NB4 (cell line): ENCODE results near the gene SEMA4G.

Experiments
- DNase-seq: peaks from one replicate; pipeline ENCODE4 v3.0.0; 2010; ENCODE audit warnings: low read depth
- H3K4me3 ChIP-seq: one replicate; pipeline ENCODE4 v1.5.1; 2011; ENCODE audit warnings: mild to moderate bottlenecking, low read depth, low read length, moderate library complexity
- MYC ChIP-seq: IDR thresholded peaks from 2 replicates; pipeline ENCODE4 v1.6.1; 2011; ENCODE audit warnings: low read depth, low read length
- POLR2A ChIP-seq: IDR thresholded peaks from 2 replicates; pipeline ENCODE4 v1.6.1; 2011; ENCODE audit warnings: mild to moderate bottlenecking; ENCODE audit not compliant: insufficient read length; ENCODE audit errors: extremely low read depth
- TF ChIP-seq, protein P1 (sequence below): IDR thresholded peaks from 2 replicates; pipeline ENCODE4 v1.6.1; 2011; ENCODE audit warnings: low read depth, low read length
- TF ChIP-seq, protein P2 (sequence below): IDR thresholded peaks from one replicate; pipeline ENCODE4 v1.5.1; 2012; ENCODE audit warnings: low read depth, low read length

The SEMA4G gene

DNA sequence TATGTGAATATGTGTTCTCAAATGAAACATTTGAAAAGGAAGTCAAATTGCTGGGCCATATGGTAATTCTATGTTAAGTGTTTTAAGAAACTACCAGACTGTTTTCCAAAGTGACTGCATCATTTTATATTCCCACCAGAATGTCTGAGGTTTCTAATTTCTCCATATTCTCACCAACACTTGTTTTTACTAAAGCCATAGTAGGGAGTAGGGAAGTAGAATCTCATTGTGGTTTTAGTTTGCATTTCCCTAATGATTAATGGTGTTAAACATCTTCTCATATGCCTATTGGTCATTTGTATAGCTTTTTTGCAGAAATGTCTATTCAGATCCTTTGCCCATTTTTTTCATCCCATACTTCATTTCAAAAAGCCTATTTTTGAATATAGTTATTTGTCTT is 9.1 kb upstream of the SEMA4G start:
- no peak overlapping the region for H3K4me3 ChIP-seq
- TF ChIP-seq, protein P1, sequence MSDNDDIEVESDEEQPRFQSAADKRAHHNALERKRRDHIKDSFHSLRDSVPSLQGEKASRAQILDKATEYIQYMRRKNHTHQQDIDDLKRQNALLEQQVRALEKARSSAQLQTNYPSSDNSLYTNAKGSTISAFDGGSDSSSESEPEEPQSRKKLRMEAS: no peak
- TF ChIP-seq MYC (no peak), POLR2A (no peak)
- TF ChIP-seq, protein P2, sequence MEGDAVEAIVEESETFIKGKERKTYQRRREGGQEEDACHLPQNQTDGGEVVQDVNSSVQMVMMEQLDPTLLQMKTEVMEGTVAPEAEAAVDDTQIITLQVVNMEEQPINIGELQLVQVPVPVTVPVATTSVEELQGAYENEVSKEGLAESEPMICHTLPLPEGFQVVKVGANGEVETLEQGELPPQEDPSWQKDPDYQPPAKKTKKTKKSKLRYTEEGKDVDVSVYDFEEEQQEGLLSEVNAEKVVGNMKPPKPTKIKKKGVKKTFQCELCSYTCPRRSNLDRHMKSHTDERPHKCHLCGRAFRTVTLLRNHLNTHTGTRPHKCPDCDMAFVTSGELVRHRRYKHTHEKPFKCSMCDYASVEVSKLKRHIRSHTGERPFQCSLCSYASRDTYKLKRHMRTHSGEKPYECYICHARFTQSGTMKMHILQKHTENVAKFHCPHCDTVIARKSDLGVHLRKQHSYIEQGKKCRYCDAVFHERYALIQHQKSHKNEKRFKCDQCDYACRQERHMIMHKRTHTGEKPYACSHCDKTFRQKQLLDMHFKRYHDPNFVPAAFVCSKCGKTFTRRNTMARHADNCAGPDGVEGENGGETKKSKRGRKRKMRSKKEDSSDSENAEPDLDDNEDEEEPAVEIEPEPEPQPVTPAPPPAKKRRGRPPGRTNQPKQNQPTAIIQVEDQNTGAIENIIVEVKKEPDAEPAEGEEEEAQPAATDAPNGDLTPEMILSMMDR: no peak
- no peak for DNase-seq

DNA sequence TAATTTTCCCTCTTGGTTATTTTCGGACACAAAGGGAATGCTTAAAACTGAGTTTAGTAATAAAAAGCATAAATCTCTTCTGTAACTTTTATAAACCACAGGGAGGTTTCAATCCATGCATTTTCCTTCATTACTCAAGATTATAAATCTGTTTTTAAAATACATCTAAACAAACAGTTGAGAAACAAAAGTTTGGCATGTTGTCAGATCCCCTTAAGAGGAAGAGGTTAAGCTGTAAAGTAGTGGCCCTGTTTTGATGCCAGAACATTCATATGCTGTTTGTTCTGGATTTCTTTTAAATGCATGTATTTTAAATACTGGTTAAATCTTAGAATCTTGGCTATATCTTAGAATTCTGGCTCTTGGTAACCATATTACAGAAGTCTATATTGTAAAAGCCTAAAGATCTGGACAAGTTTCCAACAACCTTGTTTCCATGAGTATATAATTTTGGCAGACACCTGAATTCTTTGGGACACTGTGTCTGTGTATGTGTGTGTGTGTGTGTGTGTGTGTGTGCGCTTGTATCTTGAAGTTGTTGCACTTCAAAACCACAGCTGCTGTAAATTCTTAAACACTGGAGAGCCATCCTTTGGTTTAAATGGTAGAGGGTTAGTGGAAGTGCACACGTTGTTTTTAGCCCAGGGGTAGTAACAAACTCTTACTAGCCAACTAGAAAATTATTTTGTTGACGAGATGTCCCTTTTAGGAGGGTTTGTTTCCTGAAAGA is 6.8 kb upstream of the SEMA4G start:
- no peak overlapping the region for H3K4me3 ChIP-seq
- TF ChIP-seq POLR2A (no peak), MYC (no peak)
- TF ChIP-seq, protein P2: no peak
- TF ChIP-seq, protein P1: no peak
- no peak for DNase-seq

DNA sequence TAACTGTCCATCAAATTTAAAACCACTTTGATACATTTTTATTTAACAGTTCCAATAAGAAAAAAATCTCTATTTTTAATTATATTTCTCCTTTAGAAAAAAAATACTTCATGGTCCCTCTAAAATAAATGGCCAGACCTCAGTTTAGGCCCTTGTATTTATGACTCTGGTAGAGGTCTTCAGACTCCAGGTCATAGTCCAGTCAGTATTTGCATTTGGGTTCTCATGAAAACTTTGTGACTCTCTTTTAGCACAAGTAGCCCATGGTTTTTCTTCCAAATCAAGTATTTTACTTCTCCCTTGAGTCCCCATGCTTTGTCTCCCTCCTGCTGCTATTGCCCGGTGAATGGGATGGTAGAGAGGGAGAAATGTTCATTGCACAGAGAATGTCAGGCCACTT is 5.5 kb upstream of the SEMA4G start:
- TF ChIP-seq, protein P2: no peak
- TF ChIP-seq MYC: no peak
- TF ChIP-seq, protein P1: no peak
- TF ChIP-seq POLR2A: no peak
- DNase-seq: no peak
- no peak overlapping the region for H3K4me3 ChIP-seq

DNA sequence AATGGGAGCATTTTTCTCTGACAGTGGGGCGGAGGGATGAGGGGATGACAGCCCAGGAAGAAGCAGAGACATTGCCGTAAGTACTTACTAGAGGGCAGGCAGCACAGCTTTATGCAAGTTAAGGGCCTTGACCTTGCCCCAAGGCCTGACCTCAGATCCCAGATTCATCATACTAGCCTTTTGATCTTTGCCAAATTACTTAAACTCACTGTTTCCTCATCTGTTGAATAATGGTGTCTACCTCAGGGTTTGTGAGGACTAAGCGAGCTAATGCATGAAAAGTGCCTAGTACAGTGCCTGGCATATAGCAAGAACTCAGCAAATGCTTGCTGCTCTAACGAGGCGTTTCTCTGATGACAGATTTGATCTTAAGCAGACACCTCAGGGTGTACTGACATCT is 3.5 kb upstream of the SEMA4G start:
- no peak for TF ChIP-seq MYC
- TF ChIP-seq, protein P2: no peak
- no peak for TF ChIP-seq POLR2A
- TF ChIP-seq, protein P1: no peak
- no peak for DNase-seq
- H3K4me3 ChIP-seq: no peak overlapping the region

DNA sequence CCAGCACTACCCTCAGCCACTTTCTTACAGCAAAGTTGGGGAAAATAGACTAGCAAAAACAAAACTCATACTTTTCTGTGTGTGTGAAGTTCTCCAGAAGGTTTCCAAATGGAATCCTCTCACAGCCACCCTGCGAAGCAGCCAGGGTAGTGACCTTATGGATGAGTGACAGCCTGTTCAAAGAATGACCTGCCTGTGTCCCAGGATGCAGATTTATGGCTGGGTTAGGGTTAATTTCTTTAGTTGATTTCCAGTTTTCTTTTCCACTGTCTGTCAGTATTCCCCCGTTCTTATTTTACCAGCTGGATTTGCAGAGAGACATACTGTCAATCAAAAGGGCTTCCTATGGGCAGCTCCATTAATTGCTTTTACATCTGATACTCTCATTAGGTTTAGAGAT is 2.4 kb upstream of the SEMA4G start:
- no peak overlapping the region for H3K4me3 ChIP-seq
- no peak for DNase-seq
- TF ChIP-seq, protein P1: no peak
- TF ChIP-seq, protein P2: no peak
- TF ChIP-seq POLR2A (no peak), MYC (no peak)
